GM18498 (cell line): Measurements from ENCODE around the gene CCDC85C.

Experiments used
- ATAC-seq: cut with Tn5 transposase; IDR thresholded peaks from one replicate; pipeline ENCODE4 v1.9.1; 2021; ENCODE audit warnings: mild to moderate bottlenecking, moderate library complexity; ENCODE audit not compliant: unreplicated experiment

Gene CCDC85C

DNA sequence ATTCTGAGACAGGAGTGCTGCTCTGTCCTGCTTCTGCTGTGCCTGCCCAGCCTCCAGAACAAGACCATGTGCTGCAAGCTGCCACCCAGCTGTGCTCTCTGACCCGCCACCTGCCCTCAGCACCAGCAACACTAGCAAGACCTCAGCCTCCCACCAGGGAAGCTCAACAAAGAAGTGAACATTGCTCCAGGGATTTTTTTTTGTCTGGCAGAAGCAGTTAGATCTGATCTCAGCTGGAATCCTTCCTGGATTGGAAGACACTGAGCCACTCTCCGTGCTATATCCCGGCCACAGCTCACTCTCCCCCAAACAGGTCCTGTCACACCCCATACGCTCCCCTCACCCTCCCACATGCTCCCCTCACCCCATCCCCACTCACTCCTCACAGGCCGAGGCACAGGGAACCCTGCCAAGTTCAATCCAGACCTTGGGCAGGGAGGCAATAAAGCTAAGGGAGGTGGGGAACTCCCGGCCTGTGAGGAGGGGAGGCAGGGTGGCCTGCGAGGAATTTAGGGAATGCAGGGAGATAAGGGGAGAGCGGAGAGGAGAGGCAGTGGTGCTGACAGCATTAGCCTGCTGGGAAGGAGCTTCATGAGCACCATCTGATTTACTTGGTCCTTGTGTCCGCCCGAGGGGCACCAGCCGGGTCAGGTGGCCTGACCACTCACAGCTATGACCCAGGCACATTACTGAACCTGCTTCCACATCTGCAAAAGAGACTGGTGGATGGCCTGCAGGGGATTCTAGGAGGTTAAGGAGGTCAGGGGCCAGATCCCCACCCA, 29.7 kb downstream of the CCDC85C start:
- ATAC-seq = no peak

DNA sequence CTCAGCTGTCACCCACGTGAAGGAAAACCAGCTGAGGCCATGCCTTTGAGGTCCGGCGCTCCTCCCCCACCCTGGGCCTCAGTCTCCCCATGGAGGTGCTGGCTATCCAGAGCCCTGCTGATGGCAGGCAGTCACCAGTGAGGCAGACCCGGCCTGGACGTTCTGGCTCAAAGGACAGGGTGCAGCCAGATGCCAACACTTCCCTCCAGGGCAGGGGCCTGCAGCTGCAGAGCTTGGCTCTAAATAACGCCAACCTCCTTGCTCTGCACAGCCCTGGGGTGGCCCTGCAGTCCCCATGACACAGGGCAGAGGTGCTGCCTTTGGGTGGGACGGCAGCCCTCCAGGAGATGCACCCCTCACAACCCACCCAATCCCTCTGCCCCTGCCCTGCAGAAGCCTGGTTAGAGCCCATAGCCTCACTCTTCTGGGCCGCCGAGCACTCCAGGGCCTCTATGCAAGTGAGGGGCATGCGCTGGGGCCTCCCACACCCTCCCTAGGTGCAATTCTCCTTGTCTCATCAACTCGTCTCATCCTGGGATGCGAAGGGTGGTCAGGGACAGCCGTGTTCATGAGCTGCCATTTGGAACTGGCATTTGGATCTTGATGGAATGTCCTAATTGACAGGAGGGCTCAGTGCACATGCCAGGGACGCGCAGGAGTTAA, 30.4 kb downstream of the CCDC85C start:
- no peak for ATAC-seq

DNA sequence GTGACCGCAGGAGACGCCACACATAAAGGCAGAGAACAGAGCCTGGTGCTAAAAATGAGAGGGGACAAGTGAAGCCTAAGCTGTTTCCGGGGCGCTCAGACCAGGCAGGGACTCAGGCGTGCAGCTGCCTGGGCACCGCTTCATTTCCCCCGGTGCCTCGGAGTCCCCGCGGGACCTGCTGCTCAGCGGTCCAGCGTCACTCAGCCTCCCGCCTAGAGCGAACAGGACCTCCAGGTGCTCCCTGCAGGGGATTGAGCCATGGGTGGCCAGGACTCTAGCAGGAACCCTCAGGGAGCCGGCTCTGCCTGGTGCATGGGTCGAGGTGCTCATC, 31.0 kb downstream of the CCDC85C start:
- no peak for ATAC-seq

DNA sequence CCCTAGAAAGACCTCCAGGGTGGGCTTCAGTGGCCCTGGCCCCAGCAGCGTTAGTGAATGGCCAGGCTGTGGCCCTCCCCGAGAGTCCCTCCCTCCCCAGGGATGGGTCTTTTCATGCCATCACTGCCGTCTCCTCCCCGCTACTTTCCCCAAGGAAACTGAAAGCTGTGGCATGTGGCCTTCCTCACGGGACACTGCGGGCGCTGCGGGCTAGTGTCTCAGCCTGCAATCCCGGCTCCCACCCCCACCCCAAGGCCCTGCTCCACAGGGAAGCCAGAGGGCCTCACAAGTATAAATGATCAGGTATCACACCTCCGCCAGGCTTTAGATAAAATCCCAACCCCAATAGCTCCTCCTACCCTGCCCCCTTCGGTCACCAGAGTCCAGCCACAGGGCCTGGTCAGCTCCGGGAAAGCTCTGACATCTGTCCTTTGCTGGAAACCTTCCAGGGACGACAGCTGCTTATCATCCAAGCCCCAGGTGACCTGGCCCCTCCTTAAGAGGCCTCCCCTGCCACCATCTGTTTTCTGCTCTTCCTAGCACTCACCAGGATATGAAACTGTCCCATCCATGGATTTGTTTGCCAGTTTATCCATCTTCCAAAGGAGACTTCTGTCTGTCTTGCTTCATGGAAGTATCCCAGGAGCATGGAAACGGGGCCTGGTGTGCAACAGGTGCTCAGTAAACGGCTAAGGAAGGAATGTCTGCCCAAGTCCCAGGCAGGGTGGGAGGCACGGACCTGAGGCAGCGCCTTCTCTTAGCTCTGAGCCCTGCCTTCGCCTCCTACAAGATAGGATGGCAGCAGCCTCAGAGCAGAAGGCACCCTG, 31.6 kb downstream of the CCDC85C start:
- no peak for ATAC-seq

DNA sequence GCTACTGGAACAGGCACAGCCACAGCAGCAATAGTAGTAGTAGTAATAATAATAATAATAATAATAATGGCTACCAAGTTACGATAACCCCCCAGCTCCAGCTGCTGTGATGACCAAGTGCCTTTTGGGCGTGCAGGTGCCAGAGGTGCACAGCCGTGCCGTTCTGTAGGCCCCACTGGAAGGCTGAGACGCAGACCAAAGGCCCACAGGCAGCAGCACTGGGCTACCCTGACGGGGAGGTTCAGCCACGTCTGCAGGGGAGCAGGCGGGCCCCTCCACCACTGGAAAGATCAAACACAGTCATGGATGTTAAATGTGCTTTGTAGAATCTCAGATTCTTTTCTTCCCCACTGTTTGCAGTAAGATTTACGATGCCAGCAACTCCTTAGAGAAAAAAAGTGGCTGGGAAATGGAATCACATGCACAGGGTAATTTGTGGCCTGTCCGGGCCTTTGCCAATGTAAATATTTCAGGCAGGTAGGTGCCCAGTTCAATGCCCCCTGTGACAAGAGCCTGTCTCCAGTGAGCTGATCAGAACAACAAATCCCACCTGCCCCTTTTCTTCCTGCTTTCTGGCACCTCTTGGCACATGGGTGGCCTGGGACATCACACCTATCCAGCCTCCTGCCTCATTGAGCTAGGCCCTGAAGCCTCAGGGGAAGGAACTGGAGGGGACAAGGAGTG, 32.6 kb downstream of the CCDC85C start:
- ATAC-seq = no peak

DNA sequence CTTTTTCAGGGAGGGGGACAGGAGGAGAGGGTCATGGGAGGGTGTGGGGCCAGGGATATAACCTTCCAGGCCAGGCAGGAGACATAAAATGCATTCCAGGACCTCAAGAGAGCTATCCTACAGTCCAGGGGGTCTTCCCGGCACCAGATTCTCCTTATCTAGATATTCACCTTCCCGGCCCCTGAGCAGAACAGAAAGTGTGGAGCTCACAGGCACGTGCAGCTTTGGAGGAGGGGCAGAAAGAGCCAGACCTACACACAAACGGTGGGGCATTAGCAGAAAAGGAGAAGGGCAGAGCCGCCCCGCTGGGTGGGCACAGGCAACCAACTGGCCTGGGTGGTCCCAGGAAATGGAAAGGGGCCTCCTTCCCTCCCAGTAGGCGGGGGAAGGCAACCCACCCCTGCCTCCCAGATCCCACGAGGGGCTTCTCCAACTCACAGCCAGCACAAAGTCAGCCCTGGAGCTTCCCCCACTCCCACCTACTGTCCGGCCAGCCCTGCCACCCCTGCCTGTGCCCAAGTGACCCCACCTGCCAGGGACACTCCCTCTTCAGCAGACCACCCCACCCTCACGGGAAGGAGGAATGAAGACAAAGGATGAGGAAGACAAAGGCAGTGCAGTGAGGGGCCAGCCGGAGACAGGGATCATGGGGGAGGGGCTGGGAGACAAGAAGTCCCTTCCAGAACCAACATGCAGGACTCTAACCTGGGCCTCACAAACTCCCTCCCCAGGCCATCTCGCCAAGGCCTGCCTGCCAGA, 33.3 kb downstream of the CCDC85C start:
- no peak for ATAC-seq

DNA sequence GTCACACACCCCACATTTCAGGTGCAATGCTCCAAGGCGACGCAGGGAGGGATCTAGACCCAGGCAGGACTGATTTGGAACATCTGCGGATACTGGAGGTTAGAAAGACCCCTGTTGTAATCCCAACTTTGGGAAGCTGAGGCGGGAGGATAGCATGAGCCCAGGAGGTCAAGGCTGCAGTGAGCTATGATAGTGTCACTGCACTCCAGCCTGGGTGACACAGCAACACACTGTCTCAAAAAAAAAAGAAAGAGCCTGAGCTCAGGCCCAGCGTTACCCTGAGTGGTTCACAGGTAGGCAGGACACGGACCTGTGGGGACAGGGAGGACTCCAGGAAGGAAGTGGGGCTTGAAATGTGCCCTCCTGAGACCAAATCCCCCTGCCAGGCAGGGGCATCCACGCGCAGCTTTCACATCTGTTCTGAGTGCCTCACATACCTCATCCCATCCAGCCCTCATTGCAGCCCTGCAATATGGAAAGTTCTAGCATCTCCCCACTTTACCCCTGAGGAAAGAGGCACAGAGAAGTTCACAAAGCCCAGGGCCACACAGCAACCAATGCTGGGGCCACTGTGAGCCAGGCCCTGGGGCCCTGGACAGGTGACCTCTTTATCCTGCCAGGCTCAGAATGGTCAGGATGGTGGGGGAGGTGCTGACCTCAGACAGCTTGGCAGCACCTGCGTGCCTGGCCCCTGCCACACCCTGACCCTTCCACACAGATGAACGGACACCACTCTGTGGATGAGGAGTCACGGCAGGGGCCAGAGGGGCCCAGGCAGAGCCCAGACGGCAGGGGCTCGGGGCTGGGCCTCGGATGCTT, 34.1 kb downstream of the CCDC85C start:
- ATAC-seq = no peak

DNA sequence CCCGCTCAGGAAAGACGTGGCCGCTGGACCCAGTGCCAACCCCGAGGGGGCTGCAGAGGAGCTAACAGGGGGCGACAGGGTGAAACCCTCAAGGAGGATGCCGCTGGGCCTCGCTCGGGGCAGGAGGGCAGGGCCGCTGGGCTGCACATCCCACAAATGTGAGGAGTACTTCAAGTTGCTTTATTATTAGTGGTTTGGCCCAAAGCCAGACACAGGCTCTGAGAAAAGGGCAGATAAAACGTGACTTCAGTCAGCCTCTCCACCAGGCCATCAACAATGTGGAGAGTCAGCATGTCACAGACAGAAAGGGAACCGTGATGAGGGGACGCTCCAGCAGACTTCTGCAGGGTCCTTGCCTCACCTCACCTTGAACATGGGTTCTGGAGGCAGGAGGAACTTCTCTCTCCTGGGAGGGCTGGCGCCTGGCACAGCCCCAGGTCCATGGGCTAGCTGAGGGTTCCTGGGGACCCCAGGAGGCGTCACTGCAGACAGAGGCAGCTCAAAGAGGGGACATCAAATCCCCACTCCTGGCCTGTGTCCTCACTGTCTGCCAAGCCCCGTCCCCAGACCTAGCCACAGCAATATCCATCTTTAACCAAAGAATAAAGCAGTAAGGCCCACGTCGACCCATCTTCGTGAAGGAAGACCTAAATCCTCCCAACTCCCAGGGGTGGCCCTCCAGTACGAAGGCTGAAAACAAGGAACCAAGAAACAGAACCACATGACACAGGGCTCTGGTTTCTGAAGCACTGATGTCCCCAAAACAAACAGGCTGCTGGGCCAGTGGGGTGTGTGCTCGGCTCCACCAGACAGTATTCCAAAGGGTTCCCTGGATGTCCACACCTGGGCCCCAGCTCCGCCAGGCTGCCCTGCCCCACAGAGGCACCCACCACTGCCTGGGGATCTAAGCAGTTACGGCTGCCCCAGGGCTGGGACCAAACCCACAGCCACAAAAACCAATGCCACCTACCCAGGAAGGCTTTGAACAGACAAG, 35.1 kb downstream of the CCDC85C start:
- ATAC-seq = no peak

DNA sequence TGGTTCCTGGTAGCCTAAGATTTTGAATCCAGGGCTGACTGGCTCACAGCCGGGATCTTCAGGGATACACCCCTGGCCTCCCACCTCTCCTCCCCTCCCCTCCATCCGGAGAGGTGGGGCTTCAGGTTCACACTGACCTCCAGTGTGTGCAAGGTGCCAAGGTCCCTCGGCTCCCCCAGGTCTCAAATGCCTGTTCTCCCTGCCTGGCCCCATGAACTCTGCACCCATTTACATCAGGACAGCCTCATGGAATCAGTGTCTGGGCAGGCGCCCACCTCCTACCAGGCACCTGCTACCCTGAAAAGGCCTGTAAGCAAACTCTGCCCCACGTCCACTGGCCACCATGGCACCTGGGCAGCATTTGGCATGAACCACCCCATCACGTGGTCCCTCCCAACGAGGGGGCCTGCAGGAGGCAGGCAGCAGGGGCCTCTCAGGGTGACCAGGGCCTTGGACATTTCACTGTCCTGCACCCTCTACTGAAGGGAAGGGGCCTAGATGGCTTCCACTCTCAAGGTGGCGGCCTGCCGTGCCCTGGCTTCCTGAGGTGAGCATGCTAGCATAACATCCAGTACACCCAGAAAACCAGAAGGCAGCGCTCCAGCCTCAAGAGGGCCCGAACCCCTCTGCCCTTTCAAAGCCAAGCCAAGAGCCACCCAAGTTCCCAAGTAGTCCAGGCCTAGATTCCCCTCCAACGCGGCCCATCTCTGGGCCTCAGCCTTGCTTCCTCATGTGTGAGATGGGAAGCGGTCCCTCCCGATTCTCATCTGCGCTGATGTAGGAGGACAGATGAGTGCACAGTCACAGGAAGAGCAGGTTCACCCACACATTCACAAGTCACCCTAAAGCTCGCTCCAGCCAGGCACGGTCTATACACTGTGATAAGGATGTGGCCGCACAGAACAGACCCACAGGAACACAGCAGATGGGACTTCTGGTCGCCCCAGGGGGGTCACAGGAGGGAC, 37.3 kb downstream of the CCDC85C start:
- no peak for ATAC-seq

DNA sequence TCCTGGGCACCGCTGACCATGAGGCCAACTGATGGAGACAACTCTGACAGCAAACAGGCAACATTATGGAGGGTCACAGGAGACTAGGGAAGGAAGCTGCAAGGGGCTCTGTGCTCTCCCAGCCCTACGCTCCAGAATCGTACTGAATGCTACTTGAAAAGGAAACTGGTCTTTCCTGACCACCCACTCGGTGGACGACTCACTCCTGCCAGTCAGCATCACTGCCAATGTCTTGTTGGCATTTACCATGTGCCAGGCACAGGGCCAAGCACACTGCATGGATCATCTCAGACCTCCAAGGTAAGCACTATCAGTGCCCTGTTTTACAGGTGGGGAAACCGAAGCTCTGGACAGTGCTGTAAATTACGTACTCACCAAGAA, 38.0 kb downstream of the CCDC85C start:
- ATAC-seq = no peak

DNA sequence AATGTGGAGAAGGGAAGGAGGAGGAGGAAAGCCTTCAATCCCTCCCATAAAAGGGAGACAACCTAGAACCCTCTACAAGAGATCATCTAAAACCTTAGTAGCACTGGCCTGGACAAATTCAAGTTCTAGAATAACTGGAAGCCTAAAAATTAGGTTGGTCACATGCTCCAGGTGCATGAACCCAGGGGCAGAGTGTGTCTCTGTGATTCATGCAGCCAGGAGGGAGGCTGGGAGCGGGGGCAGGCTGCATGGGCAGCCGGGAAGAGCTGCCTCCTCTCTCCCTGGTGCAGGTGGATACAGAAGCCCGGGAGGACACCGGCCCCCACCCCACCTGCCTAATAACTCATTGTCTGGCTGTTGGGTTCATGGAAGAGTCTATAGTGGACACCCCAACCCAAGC, 38.6 kb downstream of the CCDC85C start:
- ATAC-seq = no peak

DNA sequence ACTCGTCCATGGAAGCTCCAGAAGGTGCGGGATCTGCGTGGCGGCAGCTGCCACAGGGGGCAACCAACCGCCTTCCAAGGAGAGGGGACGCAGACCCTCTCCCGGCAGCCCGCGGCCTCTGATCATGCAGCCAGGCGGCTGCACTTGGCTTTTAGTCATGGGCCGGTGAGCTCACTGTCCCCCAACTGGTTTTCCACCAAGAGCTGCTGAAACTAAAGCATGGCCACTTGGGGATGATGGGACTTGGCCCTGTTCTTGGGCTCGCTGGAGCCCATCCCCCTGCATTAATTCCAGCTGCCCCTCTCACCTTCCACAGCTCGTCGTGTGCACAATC, 39.1 kb downstream of the CCDC85C start:
- no peak for ATAC-seq

DNA sequence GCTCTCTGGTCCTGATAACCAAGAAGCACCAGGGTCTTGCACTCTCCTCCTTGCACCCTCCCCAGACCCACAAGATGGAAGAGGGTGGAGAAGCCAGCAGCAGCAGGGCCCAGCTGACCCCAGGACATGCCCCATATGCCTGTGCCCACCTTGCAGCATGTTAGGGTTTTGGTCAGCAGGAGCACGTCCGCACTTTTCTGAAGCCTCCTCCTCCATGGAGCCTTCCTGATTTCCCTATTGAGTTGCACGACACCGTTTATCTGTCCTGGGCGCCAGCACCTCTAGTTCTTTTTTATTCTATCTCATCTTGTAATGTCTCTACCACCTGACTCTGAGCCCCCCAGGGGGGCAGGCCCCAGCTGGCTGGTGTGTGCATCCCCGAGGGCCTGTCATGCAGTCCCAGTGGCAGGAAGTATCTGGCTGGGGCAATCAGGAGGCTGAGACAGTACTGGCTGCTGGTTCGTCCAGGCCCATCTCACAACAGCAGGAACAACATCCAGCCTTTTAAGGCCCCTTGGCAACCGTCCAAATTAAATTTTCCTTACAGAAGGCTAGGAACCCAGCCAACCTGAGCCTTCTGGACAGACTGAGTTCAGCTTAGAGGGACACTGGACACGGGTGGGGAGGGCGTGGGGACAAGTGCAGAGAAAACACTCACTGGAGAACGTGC, 39.6 kb downstream of the CCDC85C start:
- no peak for ATAC-seq

DNA sequence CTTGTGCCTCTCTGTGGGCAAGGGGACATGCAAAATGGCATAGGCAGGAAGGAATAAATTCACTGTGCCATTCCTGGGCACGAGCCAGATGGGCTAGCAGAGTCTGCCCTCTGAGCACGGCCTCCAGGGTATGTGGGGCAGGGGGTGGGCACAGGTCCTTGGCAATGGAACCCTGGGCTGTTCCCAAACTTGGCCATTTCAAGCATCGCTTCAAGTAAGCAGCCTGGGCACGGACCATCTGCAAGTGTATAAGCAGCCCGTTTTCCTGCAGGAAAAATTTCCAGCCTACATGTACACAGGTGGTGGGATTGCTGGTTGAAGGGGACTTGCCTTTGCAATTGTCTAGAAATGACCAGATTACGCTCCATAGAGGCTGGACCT, 40.3 kb downstream of the CCDC85C start:
- ATAC-seq = no peak

DNA sequence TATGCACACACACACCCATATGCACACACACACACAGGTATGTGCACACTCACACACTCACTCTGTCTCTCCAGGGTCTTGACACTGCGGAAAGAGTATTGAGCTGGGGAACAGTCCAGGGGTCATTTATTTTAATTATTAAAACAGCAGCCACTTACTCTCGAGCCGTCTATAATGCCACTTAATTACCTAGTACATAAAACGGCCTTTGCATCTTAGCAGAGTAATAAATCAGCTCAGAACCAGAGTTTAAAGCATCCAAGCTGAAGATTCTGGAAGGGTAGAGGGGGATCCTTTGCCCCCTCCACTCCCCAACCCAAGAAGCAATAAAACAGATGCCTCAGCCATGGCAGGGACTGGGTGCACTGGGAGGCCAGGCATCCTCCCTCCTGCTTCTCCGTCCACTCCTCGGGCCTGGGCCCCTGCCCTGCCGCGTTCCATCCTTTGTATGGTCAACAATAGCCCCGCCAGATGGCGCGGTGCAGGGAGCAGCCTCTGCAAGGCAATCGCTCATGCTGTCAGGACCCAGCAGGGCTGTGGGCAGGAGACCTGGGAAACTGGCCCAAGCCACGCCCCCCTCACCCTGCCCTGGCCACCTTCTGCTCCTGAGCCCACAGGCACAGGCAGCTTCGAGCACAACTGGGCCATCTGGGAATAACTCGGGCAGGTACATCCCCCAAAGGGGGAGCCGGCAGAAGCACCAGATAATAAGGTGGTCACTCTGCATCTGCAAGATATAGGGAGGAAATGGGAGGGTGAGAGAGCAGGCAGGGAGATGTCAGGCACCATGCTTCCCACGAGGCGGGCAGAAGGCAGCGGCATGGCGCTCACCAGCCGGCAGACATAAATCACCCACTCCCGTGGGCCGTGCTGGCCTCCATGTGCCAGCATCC, 40.9 kb downstream of the CCDC85C start:
- no peak for ATAC-seq

DNA sequence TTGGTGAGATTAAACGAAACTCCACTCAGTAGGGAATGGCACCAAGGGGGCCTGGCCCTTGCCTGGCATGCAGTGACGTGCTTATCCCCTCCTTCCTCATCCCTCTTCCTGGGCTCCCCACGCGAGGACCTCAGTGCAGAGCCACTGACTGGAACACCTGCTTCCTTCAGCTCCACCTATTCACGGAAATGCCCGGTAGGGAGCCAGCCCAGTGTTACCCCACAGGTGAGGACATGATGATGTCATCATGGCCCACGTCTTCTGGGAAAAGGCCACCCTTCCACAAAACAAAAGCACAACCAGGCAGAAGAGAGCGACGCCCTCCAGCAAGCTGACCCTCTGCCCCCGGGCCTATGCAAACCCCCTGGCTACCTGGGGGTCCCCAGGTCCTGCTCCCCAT, 42.1 kb downstream of the CCDC85C start:
- no peak for ATAC-seq
